ENCODE measurements around the gene ATG4B.

DNA sequence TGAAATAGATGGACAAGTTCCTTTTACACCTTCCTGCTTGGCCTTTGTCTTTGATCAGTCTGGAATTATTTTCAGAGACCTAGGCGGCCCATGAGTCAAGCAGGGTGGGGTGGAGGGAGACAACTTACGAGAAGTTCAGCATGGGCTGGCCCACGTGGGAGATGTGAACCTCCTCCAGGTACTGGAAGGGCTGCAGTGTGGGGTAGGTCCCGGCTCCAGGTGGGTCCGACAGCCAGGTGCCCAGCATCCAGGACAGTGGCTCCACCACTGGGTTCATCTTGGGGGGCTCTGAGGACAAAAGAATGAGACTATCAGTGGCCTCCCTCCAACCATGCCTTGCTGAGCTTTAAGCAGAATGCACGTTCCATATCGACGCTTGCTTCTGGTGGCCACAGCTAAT lies 31.3 kb upstream of the ATG4B start:
- no peak for TF ChIP-seq ARNT (IDR thresholded peaks at IDR 0.05)
- TF ChIP-seq SUZ12 (IDR thresholded peaks at IDR 0.05), result no peak
- no peak for TF ChIP-seq FOXK2 (IDR thresholded peaks at IDR 0.05)
- no peak for TF ChIP-seq BHLHE40 (IDR thresholded peaks at IDR 0.05; ENCODE audit: borderline replicate concordance)
- TF ChIP-seq ZNF384 (IDR thresholded peaks at IDR 0.05), result no peak
- TF ChIP-seq ELF4 (IDR thresholded peaks at IDR 0.05), result no peak
- TF ChIP-seq TARDBP (IDR thresholded peaks at IDR 0.05), result no peak

Data from HEK293T (cell line).